Body of pancreas (tissue), 4 donors: ENCODE measurements around the gene ASTN2. TPM values are rescaled to one million over a fixed set of nuclear protein-coding genes. Genes with fewer than 3 reads are reported as not detected.
A peak's percentile ranks its signal among the peaks of the same experiment; 100 is the strongest.

Experiments used
- ATAC-seq: fragments of 150-250 bp; one replicate; pipeline ENCODE4 v1.9.1; 2016
- DNase-seq, 4 donors: peaks; one replicate each; pipeline ENCODE4 v3.0.0-alpha.2; 2019
- H3K27ac ChIP-seq, 4 donors: fragments of 200-600 bp; sonication (generic); 1 replicate in 3 of 4; 2 replicates in 1 of 4; pipeline versions ENCODE4 v1.5.1 to v1.6.1; 2016 to 2019; ENCODE audit warnings: mild to moderate bottlenecking in 1 of 4, mixed read lengths in 1 of 4, moderate library complexity in 1 of 4
- H3K27me3 ChIP-seq, 2 donors: fragments of 200-600 bp; sonication (generic); one replicate each; pipeline ENCODE4 v1.6.0; 2016; ENCODE audit warnings: mild to moderate bottlenecking in 1 of 2
- H3K36me3 ChIP-seq, 2 donors: fragments of 200-600 bp; sonication (generic); replicated peaks in 1 of 2; 2 replicates each; pipeline ENCODE4 v1.5.1; 2016; ENCODE audit warnings: low read depth in 2 of 2; ENCODE audit not compliant: insufficient read depth in 1 of 2
- H3K4me1 ChIP-seq: fragments of 200-600 bp; sonication (generic); one replicate; pipeline ENCODE4 v1.6.0; 2016
- H3K4me3 ChIP-seq, 2 donors: fragments of 200-600 bp; sonication (generic); 1 replicate in 1 of 2; 2 replicates in 1 of 2; pipeline ENCODE4 v1.5.1; 2016 to 2019
- H3K9me3 ChIP-seq, 3 donors: fragments of 200-600 bp; sonication (generic); 1 replicate in 2 of 3; 2 replicates in 1 of 3; pipeline ENCODE4 v1.5.1; 2016
- CTCF ChIP-seq, 7 experiments: fragments of 450-650 bp in 4 of 7; fragments of 200-600 bp in 3 of 7; sonication (generic) in 3 of 7; IDR thresholded peaks; one replicate each; pipeline ENCODE4 v1.5.1; 2016 to 2019; ENCODE audit warnings: antibody characterized with exemption in 7 of 7
- POLR2A ChIP-seq, 3 donors: fragments of 450-650 bp; IDR thresholded peaks; one replicate each; pipeline ENCODE4 v1.6.1; 2016; ENCODE audit warnings: antibody characterized with exemption in 3 of 3, mild to moderate bottlenecking in 2 of 3
- WGBS, 2 donors: methylation state at CpG; one replicate each; pipeline ENCODE4 v1.1.5; 2017; 5-methylcytosine and 5-hydroxymethylcytosine counted together
- intact Hi-C: fragments of 100-400 bp; cut with DNase I; formaldehyde crosslinking; loops from one replicate; pipeline ENCODE4 v1.15.1; 2023
- total RNA-seq, 2 donors: library from RNA; depleted of rRNA; stranded (reverse); fragments of >200 nt; gene quantifications; one replicate each; pipeline ENCODE4 v1.1.0, GENCODE V29; 2016

The ASTN2 gene
- total RNA-seq, 2 donors from 2014 or later = 8.2 to 9.6 TPM

- DNase-seq (peak; percentile 47 to 61 (median 59)), ATAC-seq (peak; percentile 90)
- peak overlapping the region in 3 of 4 donors; percentile 15 to 22 (median 19) for H3K27ac ChIP-seq
- H3K36me3 ChIP-seq = no peaks in the 10 kb centered on the region
- H3K9me3 ChIP-seq = no peaks in the 10 kb centered on the region
- no peaks in the 10 kb centered on the region for H3K27me3 ChIP-seq
- H3K4me1 ChIP-seq = peaks cover 7% of the 10 kb centered on the region
- WGBS, 2 donors = 76 to 79% methylated on average over 3 of the region's 3 CpGs
- intact Hi-C loops = no loop called here
- no peak overlapping the region for H3K4me3 ChIP-seq
- TF ChIP-seq POLR2A (IDR thresholded peaks at IDR 0.05) = no peak
- TF ChIP-seq CTCF (IDR thresholded peaks at IDR 0.05) = no peak
Observed at GRCh38 chr9:116870566-116870965, 544.3 kb downstream of the ASTN2 start.

- H3K4me3 ChIP-seq = no peak overlapping the region
- H3K9me3 ChIP-seq = no peaks in the 10 kb centered on the region
- intact Hi-C loops = loop anchor here (10.0 kb wide), 1 partner anchor 57 kb away; no protein-coding TSS in a partner anchor
- 14 to 37% methylated on average over 2 to 3 of the region's 3 CpGs for WGBS, 2 donors
- no peaks in the 10 kb centered on the region for H3K36me3 ChIP-seq
- peak overlapping the region in 2 of 4 donors; percentile 4 to 16 for H3K27ac ChIP-seq
- TF ChIP-seq POLR2A (IDR thresholded peaks at IDR 0.05) = no peak
- no peak for TF ChIP-seq CTCF (IDR thresholded peaks at IDR 0.05)
- H3K27me3 ChIP-seq = no peaks in the 10 kb centered on the region
- peaks cover 7% of the 10 kb centered on the region for H3K4me1 ChIP-seq
- DNase-seq (peak in 2 of 4 donors; percentile 3 to 9), ATAC-seq (no peak)
Observed at GRCh38 chr9:116868201-116868600, 546.7 kb downstream of the ASTN2 start.

- TF ChIP-seq POLR2A (IDR thresholded peaks at IDR 0.05) (no peak), CTCF (IDR thresholded peaks at IDR 0.05) (no peak)
- intact Hi-C loops = loop anchor here (10.0 kb wide), 1 partner anchor 63 kb away; no protein-coding TSS in a partner anchor
- H3K36me3 ChIP-seq = no peaks in the 10 kb centered on the region
- H3K27me3 ChIP-seq = no peaks in the 10 kb centered on the region
- no peaks in the 10 kb centered on the region for H3K9me3 ChIP-seq
- no peak for ATAC-seq
- no peak overlapping the region for H3K4me3 ChIP-seq
- no peak overlapping the region for H3K27ac ChIP-seq
- DNase-seq = no peak
- no peaks in the 10 kb centered on the region for H3K4me1 ChIP-seq
Observed at GRCh38 chr9:116861321-116861720, 553.5 kb downstream of the ASTN2 start.

GRCh38 chr9:116860509-116861120 is 554.2 kb downstream of the ASTN2 start:
- no peaks in the 10 kb centered on the region for H3K36me3 ChIP-seq
- H3K4me3 ChIP-seq = no peak overlapping the region
- peak; percentile 81 for ATAC-seq
- TF ChIP-seq CTCF (IDR thresholded peaks at IDR 0.05) (peak; percentile 33 to 75 (median 64)), POLR2A (IDR thresholded peaks at IDR 0.05) (no peak)
- DNase-seq = peak; percentile 69 to 81 (median 71)
- WGBS, 2 donors = 39 to 41% methylated on average over 3 of the region's 3 CpGs
- H3K4me1 ChIP-seq = no peaks in the 10 kb centered on the region
- no peaks in the 10 kb centered on the region for H3K9me3 ChIP-seq
- H3K27me3 ChIP-seq = no peaks in the 10 kb centered on the region
- intact Hi-C loops = loop anchor here (10.0 kb wide), 1 partner anchor 64 kb away; no protein-coding TSS in a partner anchor
- no peak overlapping the region for H3K27ac ChIP-seq

GRCh38 chr9:116859763-116860162 is 555.1 kb downstream of the ASTN2 start:
- intact Hi-C loops = loop anchor here (10.0 kb wide), 1 partner anchor 65 kb away; no protein-coding TSS in a partner anchor

More at GRCh38 chr9:116859763-116860162, 555.1 kb downstream of the ASTN2 start:
- no peaks in the 10 kb centered on the region for H3K4me1 ChIP-seq
- WGBS, 2 donors = 51 to 63% methylated on average over 2 of the region's 2 CpGs
- H3K4me3 ChIP-seq = no peak overlapping the region
- peak; percentile 47 for ATAC-seq
- no peak overlapping the region for H3K27ac ChIP-seq
- no peaks in the 10 kb centered on the region for H3K36me3 ChIP-seq
- no peaks in the 10 kb centered on the region for H3K9me3 ChIP-seq
- peak in 1 of 7 experiments; percentile 10 for TF ChIP-seq CTCF (IDR thresholded peaks at IDR 0.05)
- no peak for TF ChIP-seq POLR2A (IDR thresholded peaks at IDR 0.05)
- H3K27me3 ChIP-seq = no peaks in the 10 kb centered on the region
- DNase-seq = peak; percentile 16 to 63 (median 46)
